Islet precursor cell (in vitro differentiated cells): ENCODE measurements around the gene RERE.
A peak's percentile ranks its signal among the peaks of the same experiment; 100 is the strongest.
"Not testable (repeated sequence)": the region's sequence is repeated elsewhere in the genome, so short reads cannot be mapped to it uniquely, and the experiment has no call there.

Experiments used
- DNase-seq: peaks from one replicate; pipeline ENCODE4 v3.0.0-alpha.2; 2018

Gene RERE

GRCh38 chr1:8598783-8599182 lies 218.7 kb downstream of the RERE start:
- DNase-seq: peak; percentile 57

- DNase-seq: peak; percentile 69
Observed at GRCh38 chr1:8598060-8598724, 219.2 kb downstream of the RERE start.

GRCh38 chr1:8597455-8597854 lies 220.0 kb downstream of the RERE start:
- no peak for DNase-seq

GRCh38 chr1:8595941-8596340 lies 221.5 kb downstream of the RERE start:
- DNase-seq: no peak

- no peak for DNase-seq
Observed at GRCh38 chr1:8595332-8595731, 222.1 kb downstream of the RERE start.

- not testable (repeated sequence) for DNase-seq
Observed at GRCh38 chr1:8593292-8593691, 224.1 kb downstream of the RERE start.

GRCh38 chr1:8591569-8591968 lies 225.9 kb downstream of the RERE start:
- DNase-seq: no peak

- DNase-seq: no peak
Observed at GRCh38 chr1:8590721-8591351, 226.6 kb downstream of the RERE start.

- DNase-seq: no peak
Observed at GRCh38 chr1:8589571-8589970, 227.9 kb downstream of the RERE start.

GRCh38 chr1:8587784-8588183 lies 229.7 kb downstream of the RERE start:
- no peak for DNase-seq

GRCh38 chr1:8586438-8586837 lies 231.0 kb downstream of the RERE start:
- no peak for DNase-seq

GRCh38 chr1:8584316-8584715 lies 233.1 kb downstream of the RERE start:
- DNase-seq: no peak

- DNase-seq: no peak
Observed at GRCh38 chr1:8583031-8583430, 234.4 kb downstream of the RERE start.

GRCh38 chr1:8580566-8580965 lies 236.9 kb downstream of the RERE start:
- no peak for DNase-seq

- no peak for DNase-seq
Observed at GRCh38 chr1:8578936-8579335, 238.5 kb downstream of the RERE start.

- DNase-seq: no peak
Observed at GRCh38 chr1:8578132-8578877, 239.1 kb downstream of the RERE start.

GRCh38 chr1:8574985-8575384 lies 242.5 kb downstream of the RERE start:
- no peak for DNase-seq

- no peak for DNase-seq
Observed at GRCh38 chr1:8572106-8572505, 245.3 kb downstream of the RERE start.

- DNase-seq: no peak
Observed at GRCh38 chr1:8571200-8571984, 246.0 kb downstream of the RERE start.

- DNase-seq: no peak
Observed at GRCh38 chr1:8570465-8570864, 247.0 kb downstream of the RERE start.

- no peak for DNase-seq
Observed at GRCh38 chr1:8569242-8569641, 248.2 kb downstream of the RERE start.

- no peak for DNase-seq
Observed at GRCh38 chr1:8568837-8569236, 248.6 kb downstream of the RERE start.

- no peak for DNase-seq
Observed at GRCh38 chr1:8567146-8567545, 250.3 kb downstream of the RERE start.
